GM21423 (cell line): ENCODE data around the gene EEFSEC.

Experiments used
- ATAC-seq: cut with Tn5 transposase; IDR thresholded peaks from one replicate; pipeline ENCODE4 v1.9.1; 2021; ENCODE audit warnings: mild to moderate bottlenecking, moderate library complexity; ENCODE audit not compliant: unreplicated experiment

EEFSEC gene

GRCh38 chr3:128345196-128345595 lies 191.9 kb downstream of the EEFSEC start:
- no peak for ATAC-seq

GRCh38 chr3:128346562-128346961 lies 193.3 kb downstream of the EEFSEC start:
- ATAC-seq: no peak

GRCh38 chr3:128347282-128347681 lies 194.0 kb downstream of the EEFSEC start:
- ATAC-seq: no peak

GRCh38 chr3:128348075-128348474 lies 194.8 kb downstream of the EEFSEC start:
- no peak for ATAC-seq

GRCh38 chr3:128348805-128349531 lies 195.7 kb downstream of the EEFSEC start:
- ATAC-seq: no peak

GRCh38 chr3:128349963-128350599 lies 196.8 kb downstream of the EEFSEC start:
- no peak for ATAC-seq

GRCh38 chr3:128351546-128351945 lies 198.3 kb downstream of the EEFSEC start:
- ATAC-seq: no peak

- no peak for ATAC-seq
Observed at GRCh38 chr3:128352326-128352725, 199.0 kb downstream of the EEFSEC start.

GRCh38 chr3:128353361-128353965 lies 200.2 kb downstream of the EEFSEC start:
- ATAC-seq: no peak

- ATAC-seq: no peak
Observed at GRCh38 chr3:128353991-128354687, 200.9 kb downstream of the EEFSEC start.

GRCh38 chr3:128354788-128355542 lies 201.7 kb downstream of the EEFSEC start:
- no peak for ATAC-seq

- ATAC-seq: no peak
Observed at GRCh38 chr3:128355543-128355919, 202.2 kb downstream of the EEFSEC start.

- no peak for ATAC-seq
Observed at GRCh38 chr3:128356822-128357221, 203.5 kb downstream of the EEFSEC start.

GRCh38 chr3:128357538-128357937 lies 204.3 kb downstream of the EEFSEC start:
- ATAC-seq: no peak

GRCh38 chr3:128358156-128358895 lies 205.0 kb downstream of the EEFSEC start:
- ATAC-seq: no peak

- ATAC-seq: no peak
Observed at GRCh38 chr3:128359060-128359664, 205.9 kb downstream of the EEFSEC start.

GRCh38 chr3:128359846-128360642 lies 206.8 kb downstream of the EEFSEC start:
- ATAC-seq: no peak

- no peak for ATAC-seq
Observed at GRCh38 chr3:128360705-128361271, 207.5 kb downstream of the EEFSEC start.
